Measurements from ENCODE around the gene ENO1. TPM values are rescaled to one million over a fixed set of nuclear protein-coding genes. Genes with fewer than 3 reads are reported as not detected.

Gene ENO1
- total and polyA plus RNA-seq, 2 donors (not counting 3 experiments of a cell fraction or from before 2014, with no cell fraction given): 1,111 to 1,593 TPM

DNA sequence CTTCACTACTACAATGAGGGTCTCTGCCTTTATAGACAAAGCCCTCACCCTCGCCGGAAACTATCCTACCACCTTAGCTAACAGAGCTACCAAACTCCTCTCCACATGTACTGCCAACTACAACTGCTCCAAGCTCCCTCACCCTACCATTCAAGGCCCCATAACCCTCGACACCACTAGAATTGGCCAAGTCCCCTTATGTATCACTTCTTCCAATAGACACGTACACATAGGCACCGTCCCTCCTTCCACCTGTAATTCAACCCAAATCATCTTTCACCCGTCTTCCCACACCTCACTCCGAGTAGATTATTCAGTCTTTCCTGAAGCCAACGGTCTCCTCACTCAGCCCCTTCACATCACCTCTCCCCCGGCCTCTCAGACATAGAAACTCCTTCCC lies 47.5 kb upstream of the ENO1 start:
- no peak for DNase-seq (ENCODE audit: low read depth, low spot score)
- no peak overlapping the region for H3K27ac ChIP-seq (ENCODE audit: insufficient read depth, low read depth, low read length)
- no peak overlapping the region for H2AFZ ChIP-seq (ENCODE audit: low read depth, low read length)
- ChIA-PET POLR2A (no interaction called here), CTCF (interaction anchor here (0.9 to 1.7 kb wide), 7 partner anchors 9 to 176 kb away, joined by 3 to 15 read pairs (median 4); no protein-coding TSS in a partner anchor)
- no peaks in the 10 kb centered on the region for H3K79me2 ChIP-seq (ENCODE audit: control insufficient read depth, insufficient read depth, low read length)
- H3K36me3 ChIP-seq (ENCODE audit: control insufficient read depth in 2 of 2, extremely low read depth in 1 of 2, insufficient read depth in 2 of 2, low read length in 2 of 2): no peaks in the 10 kb centered on the region
- no peak overlapping the region for H3K9ac ChIP-seq (replicated peaks; ENCODE audit: extremely low read depth, insufficient read depth, low read length)
- H3K27me3 ChIP-seq (ENCODE audit: control insufficient read depth in 2 of 2, insufficient read depth in 2 of 2, low read length in 2 of 2): peaks cover 4 to 14% of the 10 kb centered on the region in 2 experiments
- H3K4me3 ChIP-seq (replicated peaks in 1 of 3; ENCODE audit: insufficient read depth in 1 of 3, low read depth in 1 of 3, low read length in 3 of 3): no peak overlapping the region
- dilution Hi-C loops (cut with MboI; ENCODE audit: extremely low pct_ligation_motif_present, low sequenced_read_pairs): no loop called here
- no peaks in the 10 kb centered on the region for H3K4me1 ChIP-seq (ENCODE audit: control insufficient read depth, extremely low read depth, insufficient read depth, low read length)
- H3K9me3 ChIP-seq (replicated peaks; ENCODE audit: control insufficient read depth, insufficient read depth, low read length): no peaks in the 10 kb centered on the region
- no peaks in the 10 kb centered on the region for H4K20me1 ChIP-seq (replicated peaks; ENCODE audit: control insufficient read depth, extremely low read depth, insufficient read depth, low read length)
- FAIRE-seq: no peak
- intact Hi-C loops (cut with micrococcal nuclease): no loop called here
- BruUV-seq (replicated peaks): no TSS peak
- no peak overlapping the region for H3K4me2 ChIP-seq (ENCODE audit: insufficient read depth, low read length)
- no peak for TF ChIP-seq MYC (IDR thresholded peaks at IDR 0.05; ENCODE audit: low read depth, low read length)
- no peak for TF ChIP-seq POLR2A (IDR thresholded peaks at IDR 0.05; ENCODE audit: low read depth, low read length)
- no peak for TF ChIP-seq POLR2AphosphoS5 (IDR thresholded peaks at IDR 0.05; ENCODE audit: insufficient read depth, low read depth, low read length)
- no peak for TF ChIP-seq FOS (IDR thresholded peaks at IDR 0.05; ENCODE audit: borderline replicate concordance, insufficient read depth, low read length)
- TF ChIP-seq MAX (IDR thresholded peaks at IDR 0.05; ENCODE audit: insufficient read depth, insufficient read length): no peak
- no peak for TF ChIP-seq EZH2 (IDR thresholded peaks at IDR 0.05; ENCODE audit: borderline replicate concordance, low read depth, low read length, severe bottlenecking)
- no peak for TF ChIP-seq CTCF (IDR thresholded peaks at IDR 0.05; ENCODE audit: extremely low read depth in 1 of 2, insufficient read depth in 1 of 2, low read depth in 1 of 2, low read length in 2 of 2)
- no peak for TF ChIP-seq GATA2 (IDR thresholded peaks at IDR 0.05; ENCODE audit: insufficient read depth, insufficient read length, low read depth, low read length)
- no peaks in the 10 kb centered on the region for H3K9me1 ChIP-seq (replicated peaks; ENCODE audit: control insufficient read depth, extremely low read depth, insufficient read depth, low read length)

All from endothelial cell of umbilical vein (primary cell).